ENCODE results near the gene NNAT. TPM values are rescaled to one million over a fixed set of nuclear protein-coding genes. Genes with fewer than 3 reads are reported as not detected.

NNAT gene
- total RNA-seq, 1 donor from 2014 or later = 0.43 TPM

DNA sequence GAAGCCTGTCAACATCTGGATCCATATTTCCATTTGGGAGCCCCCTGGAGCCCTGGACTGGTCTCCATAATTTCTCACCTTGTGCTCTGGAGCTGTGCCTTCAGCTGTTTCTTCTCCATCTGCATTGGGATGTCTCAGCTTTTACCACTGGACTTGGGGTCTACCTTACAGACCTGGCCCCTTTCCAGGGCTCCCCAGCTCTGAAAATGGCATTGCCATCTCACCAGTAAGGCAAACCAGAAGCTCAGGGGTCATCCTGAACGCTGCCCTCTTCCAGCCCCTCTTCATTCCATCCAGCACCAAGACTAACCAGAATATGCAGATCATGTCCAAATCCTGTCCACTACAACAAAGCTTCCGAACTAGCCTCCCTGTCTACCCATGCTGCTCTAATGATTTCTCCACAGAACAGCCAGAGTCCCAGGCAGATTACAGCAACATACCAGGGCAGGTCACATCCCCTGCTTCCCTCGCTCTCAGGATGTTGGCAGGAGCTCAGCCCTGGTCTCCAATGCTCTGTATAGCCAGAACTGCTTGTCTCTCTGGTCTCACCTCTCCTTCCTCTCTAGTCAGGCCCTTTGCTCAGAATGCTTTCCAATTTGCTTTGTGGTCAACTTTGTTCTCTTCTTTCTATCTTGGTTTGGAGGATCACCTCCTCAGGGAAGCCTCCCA is 17.7 kb upstream of the NNAT start:
- no peak for TF ChIP-seq CTCF (IDR thresholded peaks at IDR 0.05)
- Histone ChIP-seq H3K4me1 (no peaks in the 10 kb centered on the region), H3K4me3 (no peak overlapping the region), H3K27me3 (no peaks in the 10 kb centered on the region), H3K36me3 (no peaks in the 10 kb centered on the region), H3K9me3 (no peaks in the 10 kb centered on the region), H3K27ac (no peak overlapping the region)
- intact Hi-C loops (cut with DNase I) = no loop called here
- ATAC-seq = no peak
- DNase-seq = no peak

DNA sequence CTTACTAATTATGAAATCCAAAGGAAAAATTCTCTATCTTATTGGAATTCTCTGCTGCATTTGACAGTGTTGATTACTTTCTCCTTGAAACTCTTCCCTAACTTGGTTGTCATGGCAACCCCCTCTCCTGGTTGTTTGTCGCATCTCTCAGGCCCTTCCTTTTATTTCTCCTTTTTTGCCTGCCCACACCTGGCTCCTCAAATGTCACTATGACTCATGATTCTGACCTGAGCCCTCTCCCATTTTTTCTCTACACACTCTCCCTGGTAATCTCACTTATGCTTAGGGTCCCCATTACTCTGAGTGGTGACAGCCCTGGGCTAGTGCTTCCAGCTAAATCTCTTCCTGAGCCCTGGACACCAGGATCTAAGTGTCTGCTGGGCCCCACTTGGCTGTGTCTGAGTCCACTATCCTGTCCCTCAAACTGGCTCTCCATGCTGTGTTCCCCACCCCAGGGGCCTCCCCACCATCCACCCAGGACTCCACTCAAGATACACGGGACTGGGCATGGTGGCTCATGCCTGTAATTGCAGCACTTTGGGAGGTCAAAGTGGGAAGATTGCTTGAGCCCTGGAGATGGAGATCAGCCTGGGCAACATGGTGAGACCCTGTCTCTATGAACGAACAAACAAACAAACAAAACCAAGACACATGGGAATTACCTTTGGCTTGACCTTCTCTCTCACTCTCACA is 16.5 kb upstream of the NNAT start:
- Histone ChIP-seq H3K36me3 (peaks cover 3% of the 10 kb centered on the region), H3K4me3 (no peak overlapping the region), H3K9me3 (no peaks in the 10 kb centered on the region), H3K4me1 (no peaks in the 10 kb centered on the region), H3K27me3 (no peaks in the 10 kb centered on the region), H3K27ac (no peak overlapping the region)
- no peak for DNase-seq
- intact Hi-C loops (cut with DNase I) = no loop called here
- TF ChIP-seq CTCF (IDR thresholded peaks at IDR 0.05) = no peak
- ATAC-seq = no peak

GRCh38 chr20:37505263-37506151 is 15.5 kb upstream of the NNAT start:
- no peak for TF ChIP-seq CTCF (IDR thresholded peaks at IDR 0.05)
- DNase-seq = no peak
- no peak for ATAC-seq
- Histone ChIP-seq H3K36me3 (peaks cover 7% of the 10 kb centered on the region), H3K4me3 (no peak overlapping the region), H3K4me1 (no peaks in the 10 kb centered on the region), H3K27me3 (no peaks in the 10 kb centered on the region), H3K27ac (no peak overlapping the region), H3K9me3 (no peaks in the 10 kb centered on the region)
- intact Hi-C loops (cut with DNase I) = no loop called here

GRCh38 chr20:37506152-37506725 is 14.8 kb upstream of the NNAT start:
- Histone ChIP-seq H3K36me3 (peaks cover 11% of the 10 kb centered on the region), H3K4me3 (no peak overlapping the region), H3K4me1 (no peaks in the 10 kb centered on the region), H3K27me3 (no peaks in the 10 kb centered on the region), H3K27ac (no peak overlapping the region), H3K9me3 (no peaks in the 10 kb centered on the region)
- TF ChIP-seq CTCF (IDR thresholded peaks at IDR 0.05) = no peak
- intact Hi-C loops (cut with DNase I) = no loop called here
- no peak for ATAC-seq
- DNase-seq = no peak

DNA sequence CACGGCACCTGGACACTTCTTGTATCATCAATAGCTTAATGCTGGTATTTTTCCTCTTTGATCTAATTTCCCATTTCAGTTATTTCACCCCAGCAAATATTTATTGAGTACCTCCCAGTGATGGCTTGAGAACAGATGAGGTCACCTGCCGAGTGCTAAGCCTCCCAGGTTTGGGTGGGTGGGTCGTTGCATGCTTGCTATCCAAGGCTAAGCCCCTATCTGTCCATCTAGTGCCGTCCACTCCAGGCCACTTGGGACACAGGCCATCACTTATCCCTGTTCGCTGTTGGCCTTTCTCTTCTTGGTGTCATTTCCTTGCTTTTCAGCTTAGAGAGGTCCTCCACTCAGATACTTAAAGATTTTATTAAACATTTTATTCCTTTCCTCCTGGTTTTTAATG is 10.8 kb upstream of the NNAT start:
- DNase-seq (no peak), ATAC-seq (no peak)
- Histone ChIP-seq H3K27me3 (no peaks in the 10 kb centered on the region), H3K27ac (no peak overlapping the region), H3K36me3 (peaks cover 30% of the 10 kb centered on the region), H3K4me3 (no peak overlapping the region), H3K9me3 (no peaks in the 10 kb centered on the region), H3K4me1 (no peaks in the 10 kb centered on the region)
- TF ChIP-seq CTCF (IDR thresholded peaks at IDR 0.05) = no peak
- intact Hi-C loops (cut with DNase I) = loop anchor here (10.0 kb wide), 1 partner anchor 95 kb away; no protein-coding TSS in a partner anchor
